OCI-LY7 (cell line): ENCODE data around the gene RPS3. TPM values are rescaled to one million over a fixed set of nuclear protein-coding genes. Genes with fewer than 3 reads are reported as not detected.

Experiments
- BruUV-seq: library from RNA; stranded (reverse); fragments of 400-500 nt; replicated peaks from 2 replicates; lab custom pipeline; 2021; lab: Mats Ljungman, UMichigan
- CTCF ChIA-PET: fragments of 300-600 bp; sonication (Branson Sonifier 250); formaldehyde crosslinking; loops from one replicate; lab custom pipeline; 2022; ENCODE audit warnings: antibody characterized with exemption; ENCODE audit not compliant: unreplicated experiment; lab: Charles Lee
- POLR2A ChIA-PET: fragments of 300-600 bp; sonication (Branson Sonifier 250); formaldehyde crosslinking; loops from one replicate; lab custom pipeline; 2022; ENCODE audit warnings: antibody characterized with exemption; lab: Charles Lee
- DNase-seq: peaks from one replicate; pipeline ENCODE4 v3.0.0-alpha.2; 2015; ENCODE audit warnings: low spot score
- H2AFZ ChIP-seq: fragments of 200-600 bp; sonication (generic), shearing (Covaris generic); 2 replicates; pipeline ENCODE4 v1.6.1; 2014; ENCODE audit warnings: mild to moderate bottlenecking, antibody characterized with exemption, low read length, moderate library complexity
- H3K27ac ChIP-seq: fragments of 200-600 bp; sonication (generic); 2 replicates; pipeline ENCODE4 v1.5.1; 2014; ENCODE audit warnings: mixed run types, low read depth, mild to moderate bottlenecking, moderate library complexity, low read length, inconsistent platforms; ENCODE audit not compliant: poor library complexity, severe bottlenecking
- H3K36me3 ChIP-seq: fragments of 200-600 bp; sonication (generic); 2 replicates; pipeline ENCODE4 v1.6.1; 2014; ENCODE audit warnings: mild to moderate bottlenecking, antibody characterized with exemption, low read length, moderate library complexity, mixed read lengths; ENCODE audit not compliant: insufficient read depth
- H3K4me1 ChIP-seq: fragments of 200-600 bp; sonication (generic); 2 replicates; pipeline ENCODE4 v1.5.1; 2014; ENCODE audit warnings: mild to moderate bottlenecking, low read length; ENCODE audit not compliant: insufficient read depth, poor library complexity, severe bottlenecking
- H3K4me2 ChIP-seq: fragments of 200-600 bp; sonication (generic); 2 replicates; pipeline ENCODE4 v1.6.1; 2014; ENCODE audit warnings: mild to moderate bottlenecking, low read length
- H3K4me3 ChIP-seq: fragments of 200-600 bp; sonication (generic); 2 replicates; pipeline ENCODE4 v1.5.1; 2014; ENCODE audit warnings: mild to moderate bottlenecking, low read depth, low read length; ENCODE audit not compliant: poor library complexity, severe bottlenecking
- H3K79me2 ChIP-seq: fragments of 200-600 bp; sonication (generic); 2 replicates; pipeline ENCODE4 v1.6.1; 2016; ENCODE audit warnings: low read depth, mild to moderate bottlenecking, low read length, moderate library complexity, mixed read lengths; ENCODE audit not compliant: insufficient read depth
- H3K9me2 ChIP-seq: fragments of 200-600 bp; sonication (generic); 2 replicates; pipeline ENCODE4 v1.6.1; 2016; ENCODE audit warnings: mild to moderate bottlenecking, low read length, mixed read lengths; ENCODE audit not compliant: insufficient read depth
- H3K9me3 ChIP-seq: fragments of 200-600 bp; sonication (generic); 2 replicates; pipeline ENCODE4 v1.6.1; 2014; ENCODE audit warnings: mild to moderate bottlenecking, mixed run types, low read length, mixed read lengths
- H4K20me1 ChIP-seq: fragments of 200-600 bp; sonication (generic); 2 replicates; pipeline ENCODE4 v1.6.1; 2014; ENCODE audit warnings: mild to moderate bottlenecking, antibody characterized with exemption, low read length, moderate library complexity, mixed read lengths; ENCODE audit not compliant: insufficient read depth
- EZH2phosphoT487 ChIP-seq: fragments of 200-600 bp; sonication (generic); IDR thresholded peaks from 2 replicates; pipeline ENCODE4 v1.6.1; 2018; ENCODE audit warnings: low read depth, borderline replicate concordance, mild to moderate bottlenecking, mixed run types, antibody characterized with exemption, low read length, moderate library complexity, mixed read lengths
- intact Hi-C: fragments of 100-400 bp; cut with micrococcal nuclease; formaldehyde crosslinking; loops from one replicate; pipeline ENCODE4 v1.10.0; 2022; ENCODE audit not compliant: unreplicated experiment
- total RNA-seq, 2 experiments: library from RNA; depleted of rRNA in 1 of 2; stranded (reverse); fragments of >200 nt in 1 of 2; shearing (Covaris generic) in 1 of 2; gene quantifications; 2 replicates each; pipeline ENCODE4 v1.2.3, GENCODE V29; 2014 to 2022
- TF ChIP-seq, protein P1 (sequence below): fragments of 200-600 bp; sonication (generic); conservative IDR thresholded peaks from 2 replicates; pipeline ENCODE4 v1.5.1; 2014; ENCODE audit warnings: mild to moderate bottlenecking, antibody characterized with exemption, low read length, moderate library complexity, mixed read lengths

The RPS3 gene
- total RNA-seq, 2 experiments from 2014 or later: 3,268 to 4,392 TPM

DNA sequence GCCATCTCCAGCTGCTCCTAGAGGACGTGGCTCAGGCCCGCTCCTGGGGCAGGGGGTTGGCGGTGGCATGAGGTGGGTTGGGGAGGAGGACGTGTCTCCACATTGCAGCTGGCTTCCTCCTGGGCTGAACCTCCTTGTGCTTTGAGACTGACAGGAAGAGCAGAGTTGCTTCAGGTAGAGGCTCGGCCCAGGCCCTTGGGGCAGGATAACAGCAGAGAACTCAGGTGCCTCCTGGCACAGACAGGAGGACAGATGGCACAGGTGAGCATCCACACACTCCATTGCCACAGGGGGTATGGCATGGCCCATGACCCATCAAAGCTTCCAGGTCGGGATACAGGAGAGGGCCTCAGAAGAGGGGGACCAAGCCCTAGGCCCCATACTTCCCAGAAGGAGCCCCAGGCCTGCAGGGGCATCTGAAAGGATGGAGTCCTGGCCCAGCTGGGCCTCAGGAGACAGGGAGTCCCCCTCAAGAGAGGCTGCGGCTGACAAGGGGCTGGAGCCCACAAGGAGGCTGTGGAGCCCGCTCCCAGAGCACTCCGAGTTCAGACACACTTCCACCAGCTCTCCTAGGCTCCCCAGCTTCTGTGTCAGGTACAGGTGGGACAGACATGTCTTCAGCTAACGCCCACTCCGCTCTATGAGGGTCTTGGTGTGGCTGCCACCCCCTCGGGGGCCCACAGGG lies 35.7 kb downstream of the RPS3 start:
- no TSS peak for BruUV-seq
- H2AFZ ChIP-seq: no peak overlapping the region
- no peak overlapping the region for H3K4me3 ChIP-seq
- no peak overlapping the region for H3K27ac ChIP-seq
- no peaks in the 10 kb centered on the region for H3K4me1 ChIP-seq
- TF ChIP-seq EZH2phosphoT487: no peak
- TF ChIP-seq, protein P1, sequence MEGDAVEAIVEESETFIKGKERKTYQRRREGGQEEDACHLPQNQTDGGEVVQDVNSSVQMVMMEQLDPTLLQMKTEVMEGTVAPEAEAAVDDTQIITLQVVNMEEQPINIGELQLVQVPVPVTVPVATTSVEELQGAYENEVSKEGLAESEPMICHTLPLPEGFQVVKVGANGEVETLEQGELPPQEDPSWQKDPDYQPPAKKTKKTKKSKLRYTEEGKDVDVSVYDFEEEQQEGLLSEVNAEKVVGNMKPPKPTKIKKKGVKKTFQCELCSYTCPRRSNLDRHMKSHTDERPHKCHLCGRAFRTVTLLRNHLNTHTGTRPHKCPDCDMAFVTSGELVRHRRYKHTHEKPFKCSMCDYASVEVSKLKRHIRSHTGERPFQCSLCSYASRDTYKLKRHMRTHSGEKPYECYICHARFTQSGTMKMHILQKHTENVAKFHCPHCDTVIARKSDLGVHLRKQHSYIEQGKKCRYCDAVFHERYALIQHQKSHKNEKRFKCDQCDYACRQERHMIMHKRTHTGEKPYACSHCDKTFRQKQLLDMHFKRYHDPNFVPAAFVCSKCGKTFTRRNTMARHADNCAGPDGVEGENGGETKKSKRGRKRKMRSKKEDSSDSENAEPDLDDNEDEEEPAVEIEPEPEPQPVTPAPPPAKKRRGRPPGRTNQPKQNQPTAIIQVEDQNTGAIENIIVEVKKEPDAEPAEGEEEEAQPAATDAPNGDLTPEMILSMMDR: no peak
- no peaks in the 10 kb centered on the region for H3K9me2 ChIP-seq
- H3K4me2 ChIP-seq: no peak overlapping the region
- no peak for DNase-seq
- ChIA-PET CTCF (no interaction called here), POLR2A (interaction anchor here (0.6 to 1.3 kb wide), 3 partner anchors 10 to 1612 kb away, joined by 3 to 5 read pairs (median 3); no protein-coding TSS in a partner anchor)
- no peaks in the 10 kb centered on the region for H3K9me3 ChIP-seq
- no peaks in the 10 kb centered on the region for H4K20me1 ChIP-seq
- H3K79me2 ChIP-seq: no peaks in the 10 kb centered on the region
- intact Hi-C loops: no loop called here
- H3K36me3 ChIP-seq: no peaks in the 10 kb centered on the region

GRCh38 chr11:75435571-75435925 lies 36.2 kb downstream of the RPS3 start:
- no peaks in the 10 kb centered on the region for H4K20me1 ChIP-seq

More at GRCh38 chr11:75435571-75435925, 36.2 kb downstream of the RPS3 start:
- intact Hi-C loops: no loop called here
- H3K4me1 ChIP-seq: no peaks in the 10 kb centered on the region
- no peaks in the 10 kb centered on the region for H3K79me2 ChIP-seq
- H2AFZ ChIP-seq: no peak overlapping the region
- DNase-seq: no peak
- H3K27ac ChIP-seq: no peak overlapping the region
- no peak for TF ChIP-seq EZH2phosphoT487
- TF ChIP-seq, protein P1: no peak
- no peaks in the 10 kb centered on the region for H3K9me2 ChIP-seq
- H3K9me3 ChIP-seq: no peaks in the 10 kb centered on the region
- no TSS peak for BruUV-seq
- ChIA-PET POLR2A (interaction anchor here (0.6 kb wide), 1 partner anchor 209 kb away, joined by 3 read pairs; no protein-coding TSS in a partner anchor), CTCF (no interaction called here)
- no peaks in the 10 kb centered on the region for H3K36me3 ChIP-seq
- H3K4me2 ChIP-seq: no peak overlapping the region
- no peak overlapping the region for H3K4me3 ChIP-seq
